GM12878 (cell line): Measurements from ENCODE around the gene SSBP2.

Experiments used
- BHLHE40 ChIP-seq, 2 experiments: fragments of 450-650 bp in 1 of 2; IDR thresholded peaks; 2 replicates each; pipeline ENCODE4 v1.6.1; 2011 to 2017; ENCODE audit warnings: low read depth in 2 of 2, borderline replicate concordance in 1 of 2, improper control_type of control experiment in 1 of 2, low read length in 1 of 2, mild to moderate bottlenecking in 1 of 2
- BRCA1 ChIP-seq: IDR thresholded peaks from 2 replicates; pipeline ENCODE4 v1.6.1; 2011; ENCODE audit warnings: low read depth, low read length, improper control_type of control experiment
- CBX5 ChIP-seq: sonication (generic); IDR thresholded peaks from 2 replicates; pipeline ENCODE4 v1.6.1; 2016; ENCODE audit warnings: low read depth, moderate library complexity, mild to moderate bottlenecking, inconsistent platforms
- EGR1 ChIP-seq, 2 experiments: IDR thresholded peaks; 1 replicate in 1 of 2; 2 replicates in 1 of 2; pipeline ENCODE4 v1.6.1; 2011 to 2012; ENCODE audit warnings: low read depth in 2 of 2, low read length in 2 of 2, borderline replicate concordance in 1 of 2, mild to moderate bottlenecking in 1 of 2, moderate library complexity in 1 of 2
- EP300 ChIP-seq, 2 experiments: fragments of 150-350 bp in 1 of 2; IDR thresholded peaks; 2 replicates each; pipeline ENCODE4 v1.6.1; 2011 to 2012; ENCODE audit warnings: low read depth in 2 of 2, low read length in 2 of 2, borderline replicate concordance in 1 of 2, improper control_type of control experiment in 1 of 2, inconsistent platforms in 1 of 2; ENCODE audit not compliant: control insufficient read depth in 1 of 2
- GABPA ChIP-seq: IDR thresholded peaks from 2 replicates; pipeline ENCODE4 v1.6.1; 2014; ENCODE audit warnings: antibody characterized with exemption, low read depth, mild to moderate bottlenecking, inconsistent platforms
- JUNB ChIP-seq: IDR thresholded peaks from 2 replicates; pipeline ENCODE4 v1.6.1; 2016; ENCODE audit warnings: antibody characterized with exemption, mild to moderate bottlenecking
- POLR2A ChIP-seq: IDR thresholded peaks from 2 replicates; pipeline ENCODE4 v1.6.1; 2011; ENCODE audit warnings: low read depth, mild to moderate bottlenecking, low read length
- SUZ12 ChIP-seq: fragments of 200-600 bp; sonication (generic); IDR thresholded peaks from one replicate; pipeline ENCODE4 v1.6.1; 2018; ENCODE audit warnings: antibody characterized with exemption, mild to moderate bottlenecking; ENCODE audit not compliant: unreplicated experiment
- ZSCAN29 ChIP-seq: fragments of 450-650 bp; IDR thresholded peaks from 2 replicates; pipeline ENCODE4 v1.6.1; 2017; ENCODE audit warnings: mild to moderate bottlenecking, moderate library complexity
- TF ChIP-seq, protein P1 (sequence below), 3 experiments: IDR thresholded peaks in 2 of 3; conservative IDR thresholded peaks in 1 of 3; 2 replicates each; pipeline ENCODE4 v1.5.1; 2011; ENCODE audit warnings: low read depth in 3 of 3, low read length in 3 of 3, mild to moderate bottlenecking in 3 of 3, control low read depth in 2 of 3, moderate library complexity in 2 of 3, inconsistent platforms in 1 of 3, mixed read lengths in 1 of 3; ENCODE audit not compliant: control insufficient read depth in 2 of 3, insufficient read depth in 1 of 3; ENCODE audit errors: extremely low read depth in 1 of 3

- no peak for TF ChIP-seq POLR2A
- no peak for TF ChIP-seq GABPA
- no peak for TF ChIP-seq SUZ12
- no peak for TF ChIP-seq BHLHE40 (IDR thresholded peaks at IDR 0.05; ENCODE audit: borderline replicate concordance in 1 of 2, low read depth in 2 of 2, low read length in 1 of 2)
- TF ChIP-seq, protein P1, sequence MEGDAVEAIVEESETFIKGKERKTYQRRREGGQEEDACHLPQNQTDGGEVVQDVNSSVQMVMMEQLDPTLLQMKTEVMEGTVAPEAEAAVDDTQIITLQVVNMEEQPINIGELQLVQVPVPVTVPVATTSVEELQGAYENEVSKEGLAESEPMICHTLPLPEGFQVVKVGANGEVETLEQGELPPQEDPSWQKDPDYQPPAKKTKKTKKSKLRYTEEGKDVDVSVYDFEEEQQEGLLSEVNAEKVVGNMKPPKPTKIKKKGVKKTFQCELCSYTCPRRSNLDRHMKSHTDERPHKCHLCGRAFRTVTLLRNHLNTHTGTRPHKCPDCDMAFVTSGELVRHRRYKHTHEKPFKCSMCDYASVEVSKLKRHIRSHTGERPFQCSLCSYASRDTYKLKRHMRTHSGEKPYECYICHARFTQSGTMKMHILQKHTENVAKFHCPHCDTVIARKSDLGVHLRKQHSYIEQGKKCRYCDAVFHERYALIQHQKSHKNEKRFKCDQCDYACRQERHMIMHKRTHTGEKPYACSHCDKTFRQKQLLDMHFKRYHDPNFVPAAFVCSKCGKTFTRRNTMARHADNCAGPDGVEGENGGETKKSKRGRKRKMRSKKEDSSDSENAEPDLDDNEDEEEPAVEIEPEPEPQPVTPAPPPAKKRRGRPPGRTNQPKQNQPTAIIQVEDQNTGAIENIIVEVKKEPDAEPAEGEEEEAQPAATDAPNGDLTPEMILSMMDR (IDR thresholded peaks at IDR 0.05 in 2 of 3, conservative IDR thresholded peaks at IDR 0.05 in 1 of 3; ENCODE audit: control insufficient read depth in 2 of 3, extremely low read depth in 1 of 3, insufficient read depth in 1 of 3, low read depth in 3 of 3, low read length in 3 of 3), result no peak
- TF ChIP-seq ZSCAN29, result no peak
- TF ChIP-seq BRCA1, result no peak
- TF ChIP-seq CBX5, result no peak
- no peak for TF ChIP-seq EGR1 (IDR thresholded peaks at IDR 0.05; ENCODE audit: borderline replicate concordance in 1 of 2, low read depth in 2 of 2, low read length in 2 of 2)
- no peak for TF ChIP-seq JUNB
- no peak for TF ChIP-seq EP300 (IDR thresholded peaks at IDR 0.05; ENCODE audit: borderline replicate concordance in 1 of 2, control insufficient read depth in 1 of 2, low read depth in 2 of 2, low read length in 2 of 2)
These were observed 146.7 kb downstream of the SSBP2 start for GRCh38 chr5:81604193-81604592.
